ENCODE results near the gene TIMM29.

Gene TIMM29

DNA sequence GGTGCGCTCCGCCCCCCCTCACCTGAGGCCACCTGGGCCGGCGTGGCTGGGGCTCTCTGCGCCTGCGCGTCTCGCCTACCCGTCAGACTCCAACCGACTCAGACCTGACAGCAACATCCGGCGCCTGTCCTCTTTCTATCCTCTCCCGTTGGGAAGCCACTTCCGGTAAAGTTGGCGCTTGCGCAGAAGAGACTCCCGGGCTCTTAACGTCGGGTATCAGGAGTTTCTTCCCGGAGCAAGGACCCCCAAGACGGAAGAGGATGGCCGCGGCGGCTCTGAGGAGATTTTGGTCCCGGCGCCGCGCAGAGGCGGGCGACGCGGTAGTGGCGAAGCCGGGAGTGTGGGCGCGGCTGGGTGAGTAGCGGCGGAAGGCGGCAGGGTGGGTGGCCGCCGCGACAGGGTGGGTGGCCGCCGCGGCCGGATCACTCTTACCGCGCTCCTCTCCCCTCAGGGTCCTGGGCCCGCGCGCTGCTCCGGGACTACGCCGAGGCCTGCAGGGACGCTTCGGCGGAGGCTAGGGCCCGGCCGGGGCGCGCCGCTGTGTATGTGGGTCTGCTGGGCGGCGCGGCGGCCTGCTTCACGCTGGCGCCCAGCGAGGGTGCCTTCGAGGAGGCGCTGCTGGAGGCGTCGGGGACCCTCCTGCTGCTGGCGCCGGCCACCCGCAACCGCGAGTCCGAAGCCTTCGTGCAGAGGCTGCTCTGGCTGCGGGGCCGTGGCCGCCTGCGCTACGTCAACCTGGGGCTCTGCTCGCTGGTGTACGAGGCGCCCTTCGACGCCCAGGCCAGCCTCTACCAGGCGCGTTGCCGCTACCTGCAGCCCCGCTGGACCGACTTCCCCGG is at the start of gene TIMM29, which contains the start of gene YIPF2:
Gene TIMM29 (plus strand): TSS at position 249 of the 839 bp plus-strand sequence. CDS start 12 bp downstream, at position 261.
Gene YIPF2 (minus strand): TSS at position 77 of the 839 bp plus-strand sequence. CDS start 229 bp downstream, outside the sequence.
- TF ChIP-seq, protein P1, sequence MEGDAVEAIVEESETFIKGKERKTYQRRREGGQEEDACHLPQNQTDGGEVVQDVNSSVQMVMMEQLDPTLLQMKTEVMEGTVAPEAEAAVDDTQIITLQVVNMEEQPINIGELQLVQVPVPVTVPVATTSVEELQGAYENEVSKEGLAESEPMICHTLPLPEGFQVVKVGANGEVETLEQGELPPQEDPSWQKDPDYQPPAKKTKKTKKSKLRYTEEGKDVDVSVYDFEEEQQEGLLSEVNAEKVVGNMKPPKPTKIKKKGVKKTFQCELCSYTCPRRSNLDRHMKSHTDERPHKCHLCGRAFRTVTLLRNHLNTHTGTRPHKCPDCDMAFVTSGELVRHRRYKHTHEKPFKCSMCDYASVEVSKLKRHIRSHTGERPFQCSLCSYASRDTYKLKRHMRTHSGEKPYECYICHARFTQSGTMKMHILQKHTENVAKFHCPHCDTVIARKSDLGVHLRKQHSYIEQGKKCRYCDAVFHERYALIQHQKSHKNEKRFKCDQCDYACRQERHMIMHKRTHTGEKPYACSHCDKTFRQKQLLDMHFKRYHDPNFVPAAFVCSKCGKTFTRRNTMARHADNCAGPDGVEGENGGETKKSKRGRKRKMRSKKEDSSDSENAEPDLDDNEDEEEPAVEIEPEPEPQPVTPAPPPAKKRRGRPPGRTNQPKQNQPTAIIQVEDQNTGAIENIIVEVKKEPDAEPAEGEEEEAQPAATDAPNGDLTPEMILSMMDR (IDR thresholded peaks at IDR 0.05), result no peak
- Mint-ChIP-seq H3K36me3 (ENCODE audit: low read depth) (peaks cover 21% of the 10 kb centered on the region), H3K27ac (peak within 1 kb of the TSS; percentile 66), H3K27me3 (ENCODE audit: low read depth, poor library complexity) (no peaks in the 10 kb centered on the region), H3K9me3 (no peaks in the 10 kb centered on the region), H3K4me1 (peaks cover 24% of the 10 kb centered on the region), H3K4me3 (peak within 1 kb of the TSS; percentile 92)
- DNase-seq, result peak; percentile 94

DNA sequence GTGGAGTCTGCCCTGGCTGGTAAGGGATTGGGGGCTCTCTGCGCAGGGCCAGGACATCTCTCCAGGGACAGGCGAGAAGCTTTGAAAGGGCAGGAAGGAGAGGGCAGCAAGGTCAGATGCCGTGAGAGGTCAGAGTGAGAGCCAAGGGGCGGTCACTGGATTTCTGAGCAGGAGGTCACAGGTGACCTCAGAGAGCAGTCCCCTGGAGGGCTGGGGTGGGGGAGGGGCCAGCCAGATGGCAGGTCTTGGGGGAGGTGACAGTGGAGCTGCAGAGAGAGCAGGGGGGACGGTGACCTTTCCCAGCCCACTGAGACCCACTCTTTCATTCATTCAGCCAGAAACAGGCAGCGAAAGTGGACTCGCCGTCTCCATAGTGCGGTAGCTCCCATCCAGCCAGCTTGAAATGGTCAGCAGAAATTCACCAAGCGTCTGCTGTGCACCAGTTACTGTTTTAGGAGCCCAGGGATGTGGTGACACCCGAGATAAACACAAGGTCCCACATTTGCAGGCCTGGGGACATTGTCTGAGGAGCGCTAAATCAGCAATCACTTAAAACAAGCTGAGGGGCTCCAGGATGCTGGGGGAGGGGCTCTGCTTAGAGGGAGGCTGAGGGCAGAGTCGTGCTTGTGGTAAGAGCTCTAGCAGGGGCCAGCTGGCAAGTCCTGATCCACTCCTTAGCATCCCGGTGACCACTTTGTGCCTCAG is 47.1 kb upstream of the TIMM29 start:
- peak overlapping the region; percentile 98 for H3K27ac Mint-ChIP-seq
- H3K9me3 Mint-ChIP-seq, result no peaks in the 10 kb centered on the region
- H3K4me1 Mint-ChIP-seq, result peaks cover 79% of the 10 kb centered on the region
- H3K4me3 Mint-ChIP-seq, result peak overlapping the region; percentile 71
- H3K36me3 Mint-ChIP-seq (ENCODE audit: low read depth), result no peaks in the 10 kb centered on the region
- peak; percentile 77 for DNase-seq
- TF ChIP-seq, protein P1 (IDR thresholded peaks at IDR 0.05), result no peak
- peaks cover 3% of the 10 kb centered on the region for H3K27me3 Mint-ChIP-seq (ENCODE audit: low read depth, poor library complexity)

DNA sequence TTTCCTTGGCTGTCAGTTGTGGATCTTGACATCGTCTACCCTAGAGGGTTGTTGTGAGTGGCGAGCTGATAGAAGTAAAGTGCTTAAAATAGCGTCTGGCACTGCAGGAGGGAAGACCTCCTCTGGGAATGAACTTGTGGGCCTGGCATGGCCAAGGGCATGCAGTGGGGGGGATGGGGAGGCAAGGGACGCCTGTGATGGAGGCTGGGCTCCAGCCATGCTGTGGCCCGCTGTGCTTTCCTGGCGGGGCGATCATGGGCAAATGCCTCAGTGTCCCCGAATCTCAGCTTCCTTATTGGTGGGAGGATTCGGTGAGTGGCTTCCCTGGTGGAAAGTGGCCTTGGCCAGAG is 46.5 kb upstream of the TIMM29 start:
- H3K4me3 Mint-ChIP-seq, result peak overlapping the region; percentile 71
- peak overlapping the region; percentile 98 for H3K27ac Mint-ChIP-seq
- H3K4me1 Mint-ChIP-seq, result peaks cover 78% of the 10 kb centered on the region
- TF ChIP-seq, protein P1 (IDR thresholded peaks at IDR 0.05), result no peak
- no peak for DNase-seq
- no peaks in the 10 kb centered on the region for H3K36me3 Mint-ChIP-seq (ENCODE audit: low read depth)
- H3K27me3 Mint-ChIP-seq (ENCODE audit: low read depth, poor library complexity), result peaks cover 3% of the 10 kb centered on the region
- no peaks in the 10 kb centered on the region for H3K9me3 Mint-ChIP-seq

DNA sequence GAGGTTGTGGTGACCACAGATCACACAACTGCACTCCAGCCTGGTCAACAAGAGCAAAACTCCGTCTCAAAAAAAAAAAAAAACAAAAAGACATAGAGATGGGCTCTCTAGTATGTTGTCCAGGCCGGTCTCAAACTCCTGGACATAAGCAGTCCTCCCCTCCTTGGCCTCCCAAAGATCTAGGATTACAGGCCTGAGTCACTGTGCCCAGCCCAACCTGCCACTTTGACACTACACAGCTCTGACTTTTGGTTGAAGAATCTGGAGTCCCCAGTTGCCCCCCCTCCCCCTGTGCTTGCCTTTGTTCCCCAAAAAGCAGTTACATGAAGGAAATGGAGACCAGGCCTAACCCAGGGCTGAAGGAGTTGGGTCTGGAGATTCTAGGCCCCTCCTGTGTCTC is 44.3 kb upstream of the TIMM29 start:
- peaks cover 3% of the 10 kb centered on the region for H3K27me3 Mint-ChIP-seq (ENCODE audit: low read depth, poor library complexity)
- peaks cover 82% of the 10 kb centered on the region for H3K4me1 Mint-ChIP-seq
- no peaks in the 10 kb centered on the region for H3K36me3 Mint-ChIP-seq (ENCODE audit: low read depth)
- TF ChIP-seq, protein P1 (IDR thresholded peaks at IDR 0.05), result no peak
- H3K27ac Mint-ChIP-seq, result no peak overlapping the region
- H3K4me3 Mint-ChIP-seq, result peak overlapping the region; percentile 34
- H3K9me3 Mint-ChIP-seq, result no peaks in the 10 kb centered on the region
- no peak for DNase-seq

DNA sequence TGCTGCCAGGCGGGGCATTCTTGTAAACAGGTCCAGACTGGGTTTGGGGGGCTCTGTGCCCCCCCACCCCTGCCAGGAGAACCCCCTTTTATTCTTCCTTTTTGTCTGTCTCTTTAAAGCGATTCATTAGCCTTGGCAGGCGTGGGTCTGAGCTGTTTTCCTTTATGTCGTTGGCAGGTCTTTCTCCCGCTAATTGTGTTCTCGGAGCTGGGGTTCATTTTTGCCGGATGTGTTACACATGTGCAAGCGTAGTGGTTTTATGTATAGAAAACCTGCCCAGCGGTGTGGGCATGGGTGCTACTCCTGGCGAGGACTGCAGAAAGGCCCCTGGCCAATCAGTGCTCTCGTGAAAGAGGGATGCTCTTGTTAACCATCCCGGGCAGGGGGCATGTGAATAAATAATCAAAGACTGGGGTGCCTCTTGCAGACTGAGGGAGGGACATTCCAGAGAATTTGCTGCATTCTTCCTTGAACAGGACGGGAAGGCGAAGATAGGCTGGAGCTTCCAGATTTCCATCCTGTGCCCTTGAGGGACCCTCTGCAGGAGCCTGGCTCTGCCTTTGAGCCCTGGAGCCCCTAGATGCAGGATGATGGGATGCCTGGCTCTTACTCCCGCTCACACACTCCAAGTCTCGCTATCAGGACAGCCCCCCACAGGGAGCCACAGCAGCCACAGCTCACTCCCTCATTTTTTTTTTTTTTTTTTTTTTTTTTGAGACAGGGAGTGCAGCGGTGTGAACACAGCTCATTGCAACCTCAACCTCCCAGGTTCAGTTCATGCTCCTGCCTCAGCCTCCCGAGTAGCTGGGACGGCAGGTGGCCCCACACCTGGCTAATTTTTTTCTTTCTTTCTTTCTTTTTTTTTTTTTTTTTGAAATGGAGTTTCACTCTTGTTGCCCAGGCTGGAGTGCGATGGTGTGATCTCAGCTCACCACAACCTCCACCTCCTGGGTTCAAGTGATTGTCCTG is 43.1 kb upstream of the TIMM29 start:
- peaks cover 70% of the 10 kb centered on the region for H3K4me1 Mint-ChIP-seq
- no peaks in the 10 kb centered on the region for H3K36me3 Mint-ChIP-seq (ENCODE audit: low read depth)
- H3K27me3 Mint-ChIP-seq (ENCODE audit: low read depth, poor library complexity), result peaks cover 3% of the 10 kb centered on the region
- no peaks in the 10 kb centered on the region for H3K9me3 Mint-ChIP-seq
- DNase-seq, result no peak
- peak overlapping the region; percentile 94 for H3K27ac Mint-ChIP-seq
- H3K4me3 Mint-ChIP-seq, result peak overlapping the region; percentile 29
- TF ChIP-seq, protein P1 (IDR thresholded peaks at IDR 0.05), result no peak

All from nephron progenitor cell (in vitro differentiated cells).